Muscle of leg (tissue), 11 donors: ENCODE measurements around the gene TMTC2. TPM values are rescaled to one million over a fixed set of nuclear protein-coding genes. Genes with fewer than 3 reads are reported as not detected.
A peak's percentile ranks its signal among the peaks of the same experiment; 100 is the strongest.

Source experiments
- DNase-seq: peaks from one replicate; pipeline ENCODE4 v3.0.0; 2013
- H3K27ac ChIP-seq: one replicate; pipeline ENCODE4 v1.5.1; 2013; ENCODE audit warnings: mild to moderate bottlenecking, low read length, control low read depth
- H3K27me3 ChIP-seq: one replicate; pipeline ENCODE4 v1.6.1; 2013; ENCODE audit warnings: low read length; ENCODE audit not compliant: control insufficient read depth, insufficient read depth
- H3K36me3 ChIP-seq: one replicate; pipeline ENCODE4 v1.6.1; 2013; ENCODE audit warnings: low read length; ENCODE audit not compliant: control insufficient read depth, insufficient read depth
- H3K4me1 ChIP-seq: one replicate; pipeline ENCODE4 v1.6.1; 2013; ENCODE audit warnings: low read length; ENCODE audit not compliant: control insufficient read depth, insufficient read depth
- H3K4me3 ChIP-seq: one replicate; pipeline ENCODE4 v1.5.1; 2013; ENCODE audit warnings: low read length, control low read depth
- H3K9me3 ChIP-seq: replicated peaks from 2 replicates; pipeline ENCODE4 v1.6.1; 2013; ENCODE audit warnings: low read depth, low read length; ENCODE audit not compliant: control insufficient read depth
- WGBS: methylation state at CpG from one replicate; pipeline ENCODE4 v1.1.5; 2013; ENCODE audit warnings: missing lambda C conversion rate; ENCODE audit not compliant: insufficient coverage; 5-methylcytosine and 5-hydroxymethylcytosine counted together
- polyA plus RNA-seq, 8 donors: library from polyadenylated mRNA; unstranded; fragments of 120-200 nt; gene quantifications; one replicate each; pipeline versions ENCODE4 v1.2.1 to v1.2.3, GENCODE V29; 2013; ENCODE audit warnings: inconsistent platforms in 1 of 8, low replicate concordance in 1 of 8; ENCODE audit not compliant: insufficient read length in 8 of 8, insufficient read depth in 1 of 8
- total RNA-seq: library from RNA; stranded (reverse); fragments of 120-200 nt; gene quantifications from one replicate; pipeline ENCODE4 v1.2.4, GENCODE V29; 2013

Gene TMTC2
- total and polyA plus RNA-seq, 9 donors: 10.8 to 24.8 (median 18.3) TPM

- Histone ChIP-seq H3K4me1 (peaks cover 11% of the 10 kb centered on the region), H3K4me3 (peak overlapping the region; percentile 18), H3K27ac (peak overlapping the region; percentile 74), H3K27me3 (no peaks in the 10 kb centered on the region), H3K9me3 (no peaks in the 10 kb centered on the region), H3K36me3 (no peaks in the 10 kb centered on the region)
- whole genome bisulfite sequencing: no CpG with 5 or more reads among the region's 8 CpGs
- peak; percentile 85 for DNase-seq
These were observed 328.9 kb downstream of the TMTC2 start for GRCh38 chr12:83015390-83016217.

- peak overlapping the region; percentile 74 for H3K27ac ChIP-seq
These were observed 329.6 kb downstream of the TMTC2 start for GRCh38 chr12:83016218-83016835.

DNA sequence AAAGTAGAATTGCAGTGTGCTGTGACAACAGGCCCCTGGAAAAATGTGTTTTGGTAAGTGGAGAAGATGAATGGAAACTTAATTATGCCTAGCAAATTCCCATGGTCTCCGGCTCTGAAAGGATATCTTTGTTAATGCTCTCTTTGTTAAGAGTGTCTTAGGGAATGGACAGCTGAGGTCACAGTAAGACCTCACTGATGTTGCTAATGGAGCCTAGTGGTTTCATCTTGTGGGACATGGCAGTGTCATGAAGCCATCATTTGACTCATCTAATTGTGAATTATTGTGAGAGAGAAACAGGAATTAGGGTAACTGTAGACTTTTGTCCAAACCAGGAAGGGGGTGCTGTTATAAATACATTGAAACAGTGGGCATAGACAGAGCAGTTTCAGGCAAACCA lies 330.3 kb downstream of the TMTC2 start:
- peak; percentile 19 for DNase-seq
- Histone ChIP-seq H3K9me3 (no peaks in the 10 kb centered on the region), H3K27ac (peak overlapping the region; percentile 17), H3K36me3 (no peaks in the 10 kb centered on the region), H3K27me3 (no peaks in the 10 kb centered on the region), H3K4me3 (no peak overlapping the region), H3K4me1 (peaks cover 11% of the 10 kb centered on the region)
- WGBS: 0% methylated on average over 1 of the region's 1 CpG

More at GRCh38 chr12:83016218-83016835, 329.6 kb downstream of the TMTC2 start:
- Histone ChIP-seq H3K36me3 (no peaks in the 10 kb centered on the region), H3K27me3 (no peaks in the 10 kb centered on the region), H3K4me1 (peaks cover 11% of the 10 kb centered on the region), H3K9me3 (no peaks in the 10 kb centered on the region), H3K4me3 (no peak overlapping the region)
- peak; percentile 81 for DNase-seq
- WGBS: no CpG with 5 or more reads among the region's 1 CpG

GRCh38 chr12:83018088-83018487 lies 331.4 kb downstream of the TMTC2 start:
- Histone ChIP-seq H3K4me1 (peaks cover 11% of the 10 kb centered on the region), H3K36me3 (no peaks in the 10 kb centered on the region), H3K9me3 (no peaks in the 10 kb centered on the region), H3K4me3 (no peak overlapping the region), H3K27me3 (no peaks in the 10 kb centered on the region), H3K27ac (peak overlapping the region; percentile 9)
- no CpG with 5 or more reads among the region's 4 CpGs for WGBS
- DNase-seq: peak; percentile 89

DNA sequence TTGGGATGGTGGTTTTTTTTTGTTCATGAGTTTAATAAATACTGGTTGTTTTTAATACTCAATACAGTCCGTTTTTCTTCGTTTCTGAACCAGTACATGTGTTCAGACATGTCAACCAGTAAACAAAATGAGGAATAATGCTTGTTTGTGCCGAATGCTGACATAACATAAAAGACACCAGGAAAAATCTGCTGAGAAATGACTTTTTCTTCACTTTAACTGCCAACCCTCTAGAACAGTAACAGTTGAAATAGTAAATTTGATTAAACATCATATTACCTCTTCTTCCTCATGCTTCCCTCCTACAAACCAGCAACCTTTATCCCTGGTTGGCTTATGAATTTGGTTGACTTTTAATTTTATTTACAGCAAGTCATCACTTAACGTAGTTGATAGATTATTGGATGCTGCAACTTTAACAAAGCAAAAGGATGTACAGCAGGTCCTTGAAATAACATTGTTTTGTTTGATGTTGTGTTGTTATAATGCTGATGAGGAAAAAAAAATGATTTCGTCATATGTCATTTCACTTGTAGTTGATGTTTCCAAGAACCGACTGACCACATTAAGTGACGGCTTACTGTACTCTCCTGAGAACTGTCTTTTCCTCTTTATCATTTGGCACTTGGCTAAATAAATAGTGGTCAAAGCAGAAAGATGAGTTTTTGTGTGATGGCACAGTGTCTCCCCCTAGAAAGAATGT lies 340.5 kb downstream of the TMTC2 start:
- H3K9me3 ChIP-seq: no peaks in the 10 kb centered on the region
- H3K4me1 ChIP-seq: peaks cover 2% of the 10 kb centered on the region
- no peak overlapping the region for H3K27ac ChIP-seq
- no peaks in the 10 kb centered on the region for H3K36me3 ChIP-seq
- no CpG with 5 or more reads among the region's 7 CpGs for WGBS
- H3K27me3 ChIP-seq: no peaks in the 10 kb centered on the region
- no peak overlapping the region for H3K4me3 ChIP-seq
- DNase-seq: no peak

DNA sequence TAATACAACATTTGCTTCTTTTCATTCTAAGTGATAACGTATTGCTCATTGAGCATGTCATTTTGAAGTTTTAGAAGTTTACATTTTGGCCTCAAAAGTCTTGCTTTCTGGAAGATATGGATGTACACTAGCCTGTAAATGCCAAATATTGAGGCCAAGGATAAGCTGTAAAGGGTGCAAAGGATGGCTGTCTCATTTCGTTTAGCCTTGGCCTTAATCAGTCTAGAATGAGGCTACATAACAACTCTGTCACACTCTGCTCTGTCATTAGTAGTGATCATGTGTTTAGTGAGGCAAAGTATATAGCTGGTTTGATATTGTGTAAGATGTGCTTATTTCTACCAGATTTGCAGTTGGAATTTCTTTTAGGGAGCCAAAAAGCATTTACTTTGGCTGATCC lies 344.5 kb downstream of the TMTC2 start:
- Histone ChIP-seq H3K4me3 (no peak overlapping the region), H3K27ac (no peak overlapping the region), H3K36me3 (no peaks in the 10 kb centered on the region), H3K4me1 (no peaks in the 10 kb centered on the region), H3K9me3 (no peaks in the 10 kb centered on the region), H3K27me3 (no peaks in the 10 kb centered on the region)
- WGBS: no CpG with 5 or more reads among the region's 2 CpGs
- no peak for DNase-seq

DNA sequence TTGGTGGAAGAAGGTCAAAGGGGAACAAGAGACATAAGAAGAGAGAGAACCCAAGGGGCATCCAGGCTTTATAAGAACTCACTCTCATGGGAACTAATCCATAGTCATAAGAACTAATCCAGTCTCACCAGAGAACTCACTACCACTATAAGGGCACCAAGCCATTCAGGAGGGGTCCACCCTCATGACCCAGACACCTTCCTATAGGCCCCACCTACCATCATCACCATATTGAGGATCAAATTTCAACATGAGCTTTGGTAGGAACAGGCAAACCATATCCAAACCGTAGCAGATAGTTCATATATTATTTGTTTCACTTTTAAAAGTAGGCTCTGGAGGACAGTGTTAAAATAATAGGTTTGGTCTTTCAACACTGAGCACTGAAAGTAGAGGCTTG lies 350.1 kb downstream of the TMTC2 start:
- Histone ChIP-seq H3K36me3 (no peaks in the 10 kb centered on the region), H3K27ac (no peak overlapping the region), H3K9me3 (no peaks in the 10 kb centered on the region), H3K4me3 (no peak overlapping the region), H3K27me3 (no peaks in the 10 kb centered on the region), H3K4me1 (no peaks in the 10 kb centered on the region)
- no peak for DNase-seq
- no CpG with 5 or more reads among the region's 1 CpG for whole genome bisulfite sequencing

DNA sequence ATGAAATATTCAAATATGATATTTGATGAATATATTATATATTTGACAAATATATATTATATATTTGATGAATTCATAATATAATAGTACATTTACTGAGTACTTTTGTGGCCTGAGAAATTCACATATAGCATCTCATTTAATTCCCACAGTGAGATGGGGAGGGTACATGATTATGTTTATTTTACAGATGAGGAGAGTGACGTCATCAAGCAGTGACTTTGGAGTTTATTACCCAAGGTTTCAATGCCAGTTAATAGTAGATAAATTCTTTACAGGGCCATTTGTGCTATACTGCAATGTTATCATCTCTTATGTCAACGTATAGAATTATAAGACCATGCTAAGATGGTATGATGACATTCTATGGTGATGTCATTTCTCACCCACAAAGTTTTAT lies 352.7 kb downstream of the TMTC2 start:
- Histone ChIP-seq H3K27ac (no peak overlapping the region), H3K27me3 (no peaks in the 10 kb centered on the region), H3K36me3 (no peaks in the 10 kb centered on the region), H3K4me1 (peaks cover 5% of the 10 kb centered on the region), H3K4me3 (no peak overlapping the region), H3K9me3 (no peaks in the 10 kb centered on the region)
- no peak for DNase-seq
- WGBS: no CpG with 5 or more reads among the region's 2 CpGs

DNA sequence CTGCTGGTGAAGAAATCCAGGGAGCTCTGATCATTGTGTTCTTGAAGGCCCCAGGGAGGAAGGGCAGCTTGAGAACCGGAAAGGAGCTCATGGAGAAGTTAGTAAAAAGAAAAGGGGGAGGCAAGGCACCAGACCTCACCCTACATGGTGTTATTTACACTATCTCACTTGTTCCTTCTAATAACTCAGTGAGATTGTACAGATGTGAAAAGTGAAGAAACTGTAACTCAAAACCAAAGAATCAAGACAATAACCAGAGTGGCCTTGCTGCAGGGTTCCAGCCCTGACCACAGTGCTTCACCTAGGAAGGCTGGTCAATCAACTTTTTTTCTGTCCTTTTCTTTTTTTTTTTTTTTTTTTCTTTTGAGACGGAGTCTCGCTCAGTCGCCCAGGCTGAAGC lies 353.6 kb downstream of the TMTC2 start:
- no peaks in the 10 kb centered on the region for H3K36me3 ChIP-seq
- DNase-seq: no peak
- H3K27ac ChIP-seq: no peak overlapping the region
- H3K4me3 ChIP-seq: no peak overlapping the region
- no CpG with 5 or more reads among the region's 4 CpGs for WGBS
- no peaks in the 10 kb centered on the region for H3K27me3 ChIP-seq
- peaks cover 5% of the 10 kb centered on the region for H3K4me1 ChIP-seq
- H3K9me3 ChIP-seq: no peaks in the 10 kb centered on the region

DNA sequence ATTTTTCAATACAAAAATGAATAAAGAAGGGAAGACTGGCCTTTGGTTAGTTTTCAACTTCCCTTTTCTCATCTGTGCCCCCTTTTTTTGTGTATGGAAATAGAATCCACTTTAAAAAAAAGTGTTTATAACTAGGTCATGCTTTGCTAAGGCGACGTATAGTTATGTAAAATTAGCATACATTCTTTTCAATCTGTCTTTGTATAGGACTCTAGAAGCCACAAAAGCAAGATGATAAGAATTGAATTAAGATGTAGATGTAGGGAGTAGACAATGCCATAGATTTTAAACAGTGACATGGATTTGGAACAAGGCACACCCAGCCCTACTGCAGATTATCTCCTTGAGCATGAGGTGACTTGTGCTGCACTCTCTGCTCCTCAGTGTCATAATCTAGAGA lies 354.3 kb downstream of the TMTC2 start:
- Histone ChIP-seq H3K4me1 (peaks cover 5% of the 10 kb centered on the region), H3K9me3 (no peaks in the 10 kb centered on the region), H3K27ac (no peak overlapping the region), H3K27me3 (no peaks in the 10 kb centered on the region), H3K36me3 (no peaks in the 10 kb centered on the region), H3K4me3 (no peak overlapping the region)
- WGBS: no CpG with 5 or more reads among the region's 2 CpGs
- no peak for DNase-seq
